ENCODE data around the gene SLC38A5. TPM values are rescaled to one million over a fixed set of nuclear protein-coding genes. Genes with fewer than 3 reads are reported as not detected.

SLC38A5 gene
- polyA plus RNA-seq, 1 of the 3 experiments (the other 2 are of a cell fraction) = 0.33 TPM

DNA sequence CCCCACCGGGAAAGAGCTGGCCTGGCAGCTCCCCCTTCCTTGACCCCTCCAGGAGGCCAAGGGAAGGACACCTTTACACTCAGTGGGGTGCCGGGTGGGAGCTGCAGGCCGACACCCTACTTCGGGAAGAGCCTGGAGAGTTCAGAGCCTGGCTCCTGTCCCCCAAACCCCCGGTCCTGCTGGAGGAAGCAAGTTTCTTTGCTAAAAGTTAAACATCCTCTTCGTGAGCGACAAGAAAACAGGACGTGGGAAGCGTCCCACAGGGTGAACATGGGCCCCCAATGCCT is 3.6 kb upstream of the SLC38A5 start:
- Histone ChIP-seq H4K20me1 (ENCODE audit: insufficient read depth) (peaks cover 2% of the 10 kb centered on the region; the same call in 1 of the 2 replicates), H3K27me3 (ENCODE audit: insufficient read depth) (no peaks in the 10 kb centered on the region; the same call in 1 of the 2 replicates), H3K79me2 (ENCODE audit: insufficient read depth) (peaks cover 24% of the 10 kb centered on the region), H3F3A (replicated peaks; ENCODE audit: insufficient read depth) (no peaks in the 10 kb centered on the region), H3K9me3 (no peaks in the 10 kb centered on the region), H2AFZ (ENCODE audit: low read depth) (no peak overlapping the region), H3K4me3 (ENCODE audit: low read depth in 2 of 2, low read length in 1 of 2) (no peak overlapping the region), H3K9ac (no peak overlapping the region), H3K9me2 (no peaks in the 10 kb centered on the region), H3K4me2 (no peak overlapping the region), H3K36me3 (replicated peaks in 1 of 2; ENCODE audit: control insufficient read depth in 1 of 2, insufficient read depth in 2 of 2, low read length in 1 of 2) (no peaks in the 10 kb centered on the region), H3K4me1 (ENCODE audit: control insufficient read depth in 1 of 2, insufficient read depth in 2 of 2, low read depth in 1 of 2, low read length in 1 of 2) (peaks cover 0 to 4% of the 10 kb centered on the region in 2 experiments; a peak in 1 of 4 replicates), H3K27ac (ENCODE audit: low read depth in 2 of 2, low read length in 1 of 2) (no peak overlapping the region)
- peak; percentile 11 for DNase-seq
- WGBS (ENCODE audit: low lambda C conversion rate) = 54% methylated on average over 7 of the region's 9 CpGs
- TF ChIP-seq FOXM1 (IDR thresholded peaks at IDR 0.05; ENCODE audit: low read depth) (no peak), GABPA (IDR thresholded peaks at IDR 0.05; ENCODE audit: low read depth) (no peak), MEF2A (IDR thresholded peaks at IDR 0.05; ENCODE audit: borderline replicate concordance, low read depth) (no peak), NRF1 (IDR thresholded peaks at IDR 0.05; ENCODE audit: low read depth, low read length) (no peak), RAD21 (IDR thresholded peaks at IDR 0.05; ENCODE audit: low read length) (no peak), EZH2phosphoT487 (IDR thresholded peaks at IDR 0.05; ENCODE audit: borderline replicate concordance, low read depth) (no peak), RXRA (IDR thresholded peaks at IDR 0.05; ENCODE audit: borderline replicate concordance, low read depth) (no peak), YY1 (IDR thresholded peaks at IDR 0.05; ENCODE audit: low read depth) (no peak), TAF1 (IDR thresholded peaks at IDR 0.05; ENCODE audit: borderline replicate concordance, low read depth, low read length) (no peak), ELF1 (IDR thresholded peaks at IDR 0.05) (no peak), FOXJ3 (CRISPR knock-in tag; IDR thresholded peaks at IDR 0.05) (no peak), FOSL2 (IDR thresholded peaks at IDR 0.05; ENCODE audit: borderline replicate concordance, low read depth) (no peak), SMC3 (IDR thresholded peaks at IDR 0.05; ENCODE audit: low read depth, low read length) (no peak), JUND (IDR thresholded peaks at IDR 0.05) (no peak), POLR2AphosphoS5 (IDR thresholded peaks at IDR 0.05; ENCODE audit: low read depth, low read length) (no peak), RFX5 (IDR thresholded peaks at IDR 0.05; ENCODE audit: low read length) (no peak)
- TF ChIP-seq, protein P1, sequence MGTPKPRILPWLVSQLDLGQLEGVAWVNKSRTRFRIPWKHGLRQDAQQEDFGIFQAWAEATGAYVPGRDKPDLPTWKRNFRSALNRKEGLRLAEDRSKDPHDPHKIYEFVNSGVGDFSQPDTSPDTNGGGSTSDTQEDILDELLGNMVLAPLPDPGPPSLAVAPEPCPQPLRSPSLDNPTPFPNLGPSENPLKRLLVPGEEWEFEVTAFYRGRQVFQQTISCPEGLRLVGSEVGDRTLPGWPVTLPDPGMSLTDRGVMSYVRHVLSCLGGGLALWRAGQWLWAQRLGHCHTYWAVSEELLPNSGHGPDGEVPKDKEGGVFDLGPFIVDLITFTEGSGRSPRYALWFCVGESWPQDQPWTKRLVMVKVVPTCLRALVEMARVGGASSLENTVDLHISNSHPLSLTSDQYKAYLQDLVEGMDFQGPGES (IDR thresholded peaks at IDR 0.05; ENCODE audit: low read depth, low read length) = no peak
- ChIA-PET CTCF (no interaction called here), POLR2A (no interaction called here)

DNA sequence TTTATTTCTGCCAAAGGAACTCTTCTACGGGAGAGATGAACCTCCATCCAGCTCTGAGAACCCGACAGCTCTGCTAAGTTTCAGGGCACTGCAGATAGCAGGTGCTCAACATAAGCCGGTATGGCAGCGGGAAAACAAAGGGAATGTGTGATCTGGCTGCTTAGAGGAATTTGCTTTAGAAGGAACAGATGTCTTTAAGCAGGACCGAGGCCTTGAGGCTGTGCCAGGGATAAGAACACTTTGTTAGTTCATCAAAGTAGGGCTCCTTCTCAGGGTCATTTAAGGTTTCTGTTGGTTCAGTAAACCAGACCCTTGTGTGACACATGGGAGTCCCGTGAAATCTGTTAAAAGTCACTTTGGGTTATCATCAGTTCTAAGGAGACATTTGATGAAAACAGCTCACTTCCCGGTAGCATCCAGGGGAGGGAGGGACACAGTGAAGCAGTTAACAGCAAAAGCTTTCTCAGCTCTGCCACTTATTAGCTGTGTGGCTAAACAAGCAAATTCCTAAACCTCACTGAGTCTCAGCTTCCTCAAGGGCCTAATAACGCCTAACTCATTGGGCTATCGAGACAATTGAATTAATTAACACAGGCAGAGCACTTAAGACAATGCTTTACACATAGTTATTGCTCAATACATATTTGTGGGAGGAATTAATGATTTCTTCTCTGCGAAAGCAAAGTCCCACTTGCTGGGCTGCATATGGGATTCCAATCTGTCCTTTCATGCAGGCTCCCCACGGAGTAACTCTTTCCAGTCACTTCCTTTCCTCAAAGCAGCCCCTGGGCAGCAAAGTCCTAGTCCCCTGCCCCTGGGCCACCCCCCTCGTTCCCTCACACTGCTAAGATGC is 3.0 kb upstream of the SLC38A5 start:
- CTCF ChIA-PET = no interaction called here
- Histone ChIP-seq H3K4me1 (ENCODE audit: control insufficient read depth in 1 of 2, insufficient read depth in 2 of 2, low read depth in 1 of 2, low read length in 1 of 2) (peaks cover 0 to 4% of the 10 kb centered on the region in 2 experiments; a peak in 1 of 4 replicates), H3K9me2 (no peaks in the 10 kb centered on the region), H3K36me3 (replicated peaks in 1 of 2; ENCODE audit: control insufficient read depth in 1 of 2, insufficient read depth in 2 of 2, low read length in 1 of 2) (no peaks in the 10 kb centered on the region), H3K4me3 (ENCODE audit: low read depth in 2 of 2, low read length in 1 of 2) (no peak overlapping the region), H3K27ac (ENCODE audit: low read depth in 2 of 2, low read length in 1 of 2) (no peak overlapping the region), H3K4me2 (no peak overlapping the region), H2AFZ (ENCODE audit: low read depth) (no peak overlapping the region), H3K9me3 (no peaks in the 10 kb centered on the region), H3K27me3 (ENCODE audit: insufficient read depth) (no peaks in the 10 kb centered on the region; the same call in 1 of the 2 replicates), H3F3A (replicated peaks; ENCODE audit: insufficient read depth) (no peaks in the 10 kb centered on the region), H3K9ac (no peak overlapping the region), H4K20me1 (ENCODE audit: insufficient read depth) (no peaks in the 10 kb centered on the region), H3K79me2 (ENCODE audit: insufficient read depth) (peaks cover 20% of the 10 kb centered on the region)
- DNase-seq = no peak
- TF ChIP-seq FOXJ3 (CRISPR knock-in tag; IDR thresholded peaks at IDR 0.05) (no peak), GABPA (IDR thresholded peaks at IDR 0.05; ENCODE audit: low read depth) (no peak), RFX5 (IDR thresholded peaks at IDR 0.05; ENCODE audit: low read length) (no peak), JUND (IDR thresholded peaks at IDR 0.05) (no peak), EP300 (IDR thresholded peaks at IDR 0.05; ENCODE audit: borderline replicate concordance in 1 of 2, low read depth in 1 of 2, low read length in 1 of 2) (no peak), TEAD4 (IDR thresholded peaks at IDR 0.05; ENCODE audit: borderline replicate concordance, insufficient read depth) (no peak), TAF1 (IDR thresholded peaks at IDR 0.05; ENCODE audit: borderline replicate concordance, low read depth, low read length) (no peak)
- TF ChIP-seq, protein P1 (IDR thresholded peaks at IDR 0.05; ENCODE audit: low read depth, low read length) = no peak
- TF ChIP-seq, protein P2, sequence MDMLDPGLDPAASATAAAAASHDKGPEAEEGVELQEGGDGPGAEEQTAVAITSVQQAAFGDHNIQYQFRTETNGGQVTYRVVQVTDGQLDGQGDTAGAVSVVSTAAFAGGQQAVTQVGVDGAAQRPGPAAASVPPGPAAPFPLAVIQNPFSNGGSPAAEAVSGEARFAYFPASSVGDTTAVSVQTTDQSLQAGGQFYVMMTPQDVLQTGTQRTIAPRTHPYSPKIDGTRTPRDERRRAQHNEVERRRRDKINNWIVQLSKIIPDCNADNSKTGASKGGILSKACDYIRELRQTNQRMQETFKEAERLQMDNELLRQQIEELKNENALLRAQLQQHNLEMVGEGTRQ (IDR thresholded peaks at IDR 0.05; ENCODE audit: borderline replicate concordance, low read depth, low read length) = no peak
- WGBS (ENCODE audit: low lambda C conversion rate) = 44% methylated on average over 12 of the region's 12 CpGs
- POLR2A ChIA-PET = no interaction called here

All from SK-N-SH (cell line).